ENCODE results near the gene SNURF.
"Not testable (repeated sequence)": the region's sequence is repeated elsewhere in the genome, so short reads cannot be mapped to it uniquely, and the experiment has no call there.

Gene SNURF

GRCh38 chr15:24954783-24955530, at the start of gene SNURF, which contains the start of gene SNRPN:
Gene SNURF (plus strand): TSS chr15:24954987. CDS start chr15:24955049, 62 bp downstream.
Gene SNRPN (plus strand): TSS chr15:24954987. CDS start chr15:24974454, 19,467 bp downstream.
- peak; percentile 20 to 70 (median 44) for DNase-seq

- DNase-seq: peak in 1 of 6 experiments; percentile 19
These were observed 38.3 kb upstream of the SNURF start for GRCh38 chr15:24916305-24917009.

GRCh38 chr15:24917431-24917830, 37.4 kb upstream of the SNURF start:
- DNase-seq: no peak

- no peak for DNase-seq
These were observed 35.3 kb upstream of the SNURF start for GRCh38 chr15:24919446-24919845.

GRCh38 chr15:24922781-24923180, 32.0 kb upstream of the SNURF start:
- not testable (repeated sequence) for DNase-seq

GRCh38 chr15:24924153-24924552, 30.6 kb upstream of the SNURF start:
- no peak for DNase-seq

GRCh38 chr15:24924621-24925020, 30.2 kb upstream of the SNURF start:
- DNase-seq: no peak

GRCh38 chr15:24931874-24932732, 22.7 kb upstream of the SNURF start:
- DNase-seq: not testable (repeated sequence)

GRCh38 chr15:24933716-24934115, 21.1 kb upstream of the SNURF start:
- DNase-seq: no peak

GRCh38 chr15:24938224-24938623, 16.6 kb upstream of the SNURF start:
- DNase-seq: not testable (repeated sequence)

- DNase-seq: no peak
These were observed 14.6 kb upstream of the SNURF start for GRCh38 chr15:24940236-24940635.

GRCh38 chr15:24943361-24943760, 11.4 kb upstream of the SNURF start:
- DNase-seq: no peak

GRCh38 chr15:24944954-24945353, 9.8 kb upstream of the SNURF start:
- DNase-seq: no peak

- DNase-seq: no peak
These were observed 9.1 kb upstream of the SNURF start for GRCh38 chr15:24945711-24946110.

- no peak for DNase-seq
These were observed 6.3 kb upstream of the SNURF start for GRCh38 chr15:24948495-24948894.

GRCh38 chr15:24955531-24955921, 739 bp downstream of the SNURF start:
- DNase-seq: peak in 4 of 6 experiments; percentile 4 to 62 (median 13)

- DNase-seq: peak; percentile 53 to 88 (median 77)
These were observed 1.5 kb downstream of the SNURF start for GRCh38 chr15:24956111-24956838.

- no peak for DNase-seq
These were observed 2.9 kb downstream of the SNURF start for GRCh38 chr15:24957691-24958090.

GRCh38 chr15:24961967-24962366, 7.2 kb downstream of the SNURF start:
- no peak for DNase-seq

GRCh38 chr15:24962880-24963279, 8.1 kb downstream of the SNURF start:
- no peak for DNase-seq

GRCh38 chr15:24966364-24967103, 11.7 kb downstream of the SNURF start:
- no peak for DNase-seq

GRCh38 chr15:24971052-24971451, 16.3 kb downstream of the SNURF start:
- DNase-seq: no peak
